ENCODE measurements around the gene PIKFYVE. TPM values are rescaled to one million over a fixed set of nuclear protein-coding genes. Genes with fewer than 3 reads are reported as not detected.

Gene PIKFYVE
- total RNA-seq, 1 experiment from 2014 or later = 27.2 TPM

GRCh38 chr2:208334230-208334629 lies 68.2 kb downstream of the PIKFYVE start:
- Histone ChIP-seq H3K23ac (ENCODE audit: insufficient read length, low read depth, low read length) (no peak overlapping the region), H3K14ac (ENCODE audit: insufficient read depth, low read length) (no peak overlapping the region), H2AK5ac (ENCODE audit: insufficient read length, low read length) (no peak overlapping the region), H3K4me2 (ENCODE audit: insufficient read depth, insufficient read length, low read length) (no peak overlapping the region), H2BK12ac (ENCODE audit: insufficient read length, low read depth, low read length) (no peak overlapping the region), H3T11ph (ENCODE audit: low read length) (no peak overlapping the region), H4K91ac (ENCODE audit: insufficient read length, low read depth, low read length) (no peak overlapping the region), H3K79me1 (ENCODE audit: insufficient read depth, low read depth, low read length, poor library complexity, severe bottlenecking) (no peaks in the 10 kb centered on the region), H4K5ac (ENCODE audit: insufficient read length, low read depth, low read length) (no peak overlapping the region), H3K9ac (ENCODE audit: extremely low read depth, insufficient read length, low read length) (no peak overlapping the region), H3K27ac (ENCODE audit: insufficient read length, low read depth, low read length) (no peak overlapping the region), H3K79me2 (ENCODE audit: insufficient read depth, low read length) (no peaks in the 10 kb centered on the region), H3K56ac (ENCODE audit: insufficient read length, low read depth, low read length) (no peak overlapping the region), H4K8ac (replicated peaks; ENCODE audit: insufficient read length, low read depth, low read length) (no peak overlapping the region), H2BK15ac (ENCODE audit: low read depth, low read length) (no peak overlapping the region), H2BK120ac (ENCODE audit: low read depth, low read length, poor library complexity, severe bottlenecking) (no peak overlapping the region), H3K4ac (ENCODE audit: low read depth, low read length) (no peak overlapping the region), H3K9me3 (ENCODE audit: control insufficient read depth, low read depth, low read length) (no peaks in the 10 kb centered on the region), H2AFZ (ENCODE audit: low read length) (no peak overlapping the region), H2BK5ac (ENCODE audit: insufficient read length, low read length) (no peak overlapping the region), H2BK20ac (ENCODE audit: low read depth, low read length, poor library complexity, severe bottlenecking) (no peak overlapping the region), H3K4me1 (ENCODE audit: insufficient read depth, low read length) (no peaks in the 10 kb centered on the region), H4K20me1 (ENCODE audit: control insufficient read depth, insufficient read depth, insufficient read length) (no peaks in the 10 kb centered on the region), H3K23me2 (ENCODE audit: insufficient read length, low read depth, low read length, poor library complexity, severe bottlenecking) (no peaks in the 10 kb centered on the region), H3K27me3 (ENCODE audit: insufficient read depth, low read length) (no peaks in the 10 kb centered on the region), H3K18ac (ENCODE audit: insufficient read length, low read depth, low read length) (no peak overlapping the region)
- peaks cover 12 to 60% (median 54%) of the 10 kb centered on the region in 3 experiments; a peak in 6 of 7 replicates for H3K36me3 Mint-ChIP-seq (ENCODE audit: insufficient read depth in 1 of 3, low read depth in 3 of 3)
- H3K27ac Mint-ChIP-seq = peak overlapping the region; percentile 25 to 65 (median 37); a peak in 3 of 7 replicates
- no peaks in the 10 kb centered on the region for H3K9me3 Mint-ChIP-seq
- H3K4me1 Mint-ChIP-seq = no peaks in the 10 kb centered on the region
- no peak for TF ChIP-seq CTCF (conservative IDR thresholded peaks at IDR 0.05)
- no peak overlapping the region; a peak in 1 of 5 replicates for H3K4me3 Mint-ChIP-seq
- H3K27me3 Mint-ChIP-seq (ENCODE audit: low read depth) = no peaks in the 10 kb centered on the region
- no peak for DNase-seq
